Esophagus muscularis mucosa (tissue), 4 donors: Measurements from ENCODE around the gene CYSLTR2. TPM values are rescaled to one million over a fixed set of nuclear protein-coding genes. Genes with fewer than 3 reads are reported as not detected.

ENCODE experiments used
- DNase-seq: peaks from one replicate; pipeline ENCODE4 v3.0.0-alpha.2; 2017; ENCODE audit errors: extremely low spot score
- H3K27ac ChIP-seq, 4 donors: fragments of 200-600 bp; sonication (generic); replicated peaks in 1 of 4; 1 replicate in 3 of 4; 2 replicates in 1 of 4; pipeline ENCODE4 v1.5.1; 2016 to 2019; ENCODE audit warnings: mild to moderate bottlenecking in 1 of 4
- H3K27me3 ChIP-seq, 4 donors: fragments of 200-600 bp; sonication (generic); one replicate each; pipeline versions ENCODE4 v1.5.1 to v1.6.0; 2016 to 2019
- H3K36me3 ChIP-seq, 4 donors: fragments of 200-600 bp; sonication (generic); one replicate each; pipeline ENCODE4 v1.5.1; 2016 to 2019
- H3K4me1 ChIP-seq, 4 donors: fragments of 200-600 bp; sonication (generic); one replicate each; pipeline ENCODE4 v1.5.1; 2016 to 2019
- H3K4me3 ChIP-seq, 4 donors: fragments of 200-600 bp; sonication (generic); 1 replicate in 2 of 4; 2 replicates in 2 of 4; pipeline ENCODE4 v1.5.1; 2016 to 2019; ENCODE audit warnings: mild to moderate bottlenecking in 4 of 4, moderate library complexity in 1 of 4
- H3K9me3 ChIP-seq, 4 donors: fragments of 200-600 bp; sonication (generic); 1 replicate in 3 of 4; 2 replicates in 1 of 4; pipeline ENCODE4 v1.5.1; 2016 to 2019
- EP300 ChIP-seq: sonication (generic); formaldehyde crosslinking; IDR thresholded peaks from one replicate; pipeline ENCODE4 v1.6.1; 2017; ENCODE audit warnings: antibody characterized with exemption
- POLR2A ChIP-seq: fragments of 450-650 bp; IDR thresholded peaks from one replicate; pipeline ENCODE4 v1.6.1; 2017; ENCODE audit warnings: antibody characterized with exemption, moderate library complexity, mild to moderate bottlenecking, low read depth
- POLR2AphosphoS5 ChIP-seq, 2 donors: sonication (generic); formaldehyde crosslinking; IDR thresholded peaks; one replicate each; pipeline ENCODE4 v1.6.1; 2017; ENCODE audit warnings: antibody characterized with exemption in 2 of 2
- WGBS: methylation state at CpG from one replicate; pipeline ENCODE4 v1.1.5; 2018; 5-methylcytosine and 5-hydroxymethylcytosine counted together
- intact Hi-C: fragments of 100-400 bp; cut with DNase I; formaldehyde crosslinking; loops from one replicate; pipeline ENCODE4 v1.15.1; 2023
- total RNA-seq, 4 donors: library from RNA; depleted of rRNA; stranded (reverse); fragments of >200 nt; gene quantifications; one replicate each; pipeline versions ENCODE4 v1.1.0 to v1.2.1, GENCODE V29; 2016
- TF ChIP-seq, protein P1 (sequence below), 3 experiments: fragments of 200-600 bp in 2 of 3; fragments of 450-650 bp in 1 of 3; sonication (generic) in 2 of 3; IDR thresholded peaks; one replicate each; pipeline ENCODE4 v1.5.1; 2017 to 2019; ENCODE audit warnings: antibody characterized with exemption in 3 of 3, mild to moderate bottlenecking in 2 of 3, moderate library complexity in 1 of 3

The CYSLTR2 gene
- total RNA-seq, 4 donors from 2014 or later = 0.83 to 4.2 (median 1.2) TPM

DNA sequence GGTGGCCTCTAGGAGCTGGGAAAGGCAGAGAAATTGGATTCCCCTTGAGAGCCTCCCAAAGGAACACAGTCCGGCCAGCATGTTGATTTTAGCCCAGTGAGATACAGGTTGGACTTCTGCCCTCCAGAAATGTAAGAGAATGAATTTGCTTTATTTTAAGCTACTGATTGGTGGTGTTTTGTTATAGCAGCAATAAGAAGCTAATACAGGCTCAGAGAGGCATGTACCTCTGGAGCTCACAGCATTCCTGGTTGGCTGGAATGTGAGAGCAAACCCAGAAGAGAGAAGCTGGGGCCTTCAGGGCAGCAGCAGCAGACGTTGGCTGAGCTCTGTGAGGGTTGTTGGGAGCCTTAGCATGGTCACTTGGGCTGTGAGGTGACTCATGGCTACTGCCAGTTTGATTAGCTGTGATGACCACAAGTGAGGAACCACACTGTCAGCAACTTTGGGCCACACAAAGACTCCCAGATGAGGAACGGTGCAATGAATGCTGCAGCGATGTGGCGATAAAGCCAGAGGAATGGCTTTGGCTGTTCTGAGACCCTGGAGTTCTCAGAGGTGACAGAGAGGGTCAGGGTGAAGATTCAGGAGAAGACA lies 80.1 kb downstream of the CYSLTR2 start:
- no peak for TF ChIP-seq POLR2AphosphoS5 (IDR thresholded peaks at IDR 0.05)
- TF ChIP-seq EP300 = no peak
- no peak for TF ChIP-seq POLR2A
- TF ChIP-seq, protein P1, sequence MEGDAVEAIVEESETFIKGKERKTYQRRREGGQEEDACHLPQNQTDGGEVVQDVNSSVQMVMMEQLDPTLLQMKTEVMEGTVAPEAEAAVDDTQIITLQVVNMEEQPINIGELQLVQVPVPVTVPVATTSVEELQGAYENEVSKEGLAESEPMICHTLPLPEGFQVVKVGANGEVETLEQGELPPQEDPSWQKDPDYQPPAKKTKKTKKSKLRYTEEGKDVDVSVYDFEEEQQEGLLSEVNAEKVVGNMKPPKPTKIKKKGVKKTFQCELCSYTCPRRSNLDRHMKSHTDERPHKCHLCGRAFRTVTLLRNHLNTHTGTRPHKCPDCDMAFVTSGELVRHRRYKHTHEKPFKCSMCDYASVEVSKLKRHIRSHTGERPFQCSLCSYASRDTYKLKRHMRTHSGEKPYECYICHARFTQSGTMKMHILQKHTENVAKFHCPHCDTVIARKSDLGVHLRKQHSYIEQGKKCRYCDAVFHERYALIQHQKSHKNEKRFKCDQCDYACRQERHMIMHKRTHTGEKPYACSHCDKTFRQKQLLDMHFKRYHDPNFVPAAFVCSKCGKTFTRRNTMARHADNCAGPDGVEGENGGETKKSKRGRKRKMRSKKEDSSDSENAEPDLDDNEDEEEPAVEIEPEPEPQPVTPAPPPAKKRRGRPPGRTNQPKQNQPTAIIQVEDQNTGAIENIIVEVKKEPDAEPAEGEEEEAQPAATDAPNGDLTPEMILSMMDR (IDR thresholded peaks at IDR 0.05) = no peak
- Histone ChIP-seq H3K36me3 (no peaks in the 10 kb centered on the region), H3K27me3 (no peaks in the 10 kb centered on the region), H3K4me1 (peaks cover 0 to 23% (median 10%) of the 10 kb centered on the region in 4 donors), H3K9me3 (no peaks in the 10 kb centered on the region), H3K27ac (no peak overlapping the region), H3K4me3 (no peak overlapping the region)
- WGBS = 86% methylated on average over 5 of the region's 5 CpGs
- no peak for DNase-seq
- intact Hi-C loops = no loop called here

DNA sequence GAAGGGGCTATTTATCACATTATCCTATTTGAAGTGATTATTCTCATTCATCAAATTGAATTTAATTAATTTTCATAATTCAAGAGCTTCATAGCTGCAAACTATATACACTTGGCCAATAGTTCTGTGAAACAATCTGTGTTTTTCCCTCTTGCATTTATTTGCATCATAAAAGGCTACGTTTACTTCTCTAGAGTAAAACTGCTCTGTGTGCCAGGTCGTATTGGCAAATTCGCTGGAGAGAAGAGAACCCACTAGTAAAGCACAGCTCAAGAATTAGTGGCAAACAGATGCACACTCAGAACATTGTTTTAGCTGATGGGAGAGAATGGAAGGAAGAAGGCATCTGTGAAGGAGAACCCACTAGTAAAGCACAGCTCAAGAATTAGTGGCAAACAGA lies 81.8 kb downstream of the CYSLTR2 start:
- intact Hi-C loops = no loop called here
- H3K27ac ChIP-seq = no peak overlapping the region
- H3K36me3 ChIP-seq = no peaks in the 10 kb centered on the region
- H3K4me3 ChIP-seq = no peak overlapping the region
- peaks cover 0 to 26% (median 10%) of the 10 kb centered on the region in 4 donors for H3K4me1 ChIP-seq
- no peaks in the 10 kb centered on the region for H3K9me3 ChIP-seq
- 63% methylated on average over 3 of the region's 3 CpGs for whole genome bisulfite sequencing
- H3K27me3 ChIP-seq = no peaks in the 10 kb centered on the region
- no peak for DNase-seq
- TF ChIP-seq POLR2AphosphoS5 (IDR thresholded peaks at IDR 0.05) = no peak
- TF ChIP-seq POLR2A = no peak
- TF ChIP-seq EP300 = no peak
- TF ChIP-seq, protein P1 (IDR thresholded peaks at IDR 0.05) = no peak

DNA sequence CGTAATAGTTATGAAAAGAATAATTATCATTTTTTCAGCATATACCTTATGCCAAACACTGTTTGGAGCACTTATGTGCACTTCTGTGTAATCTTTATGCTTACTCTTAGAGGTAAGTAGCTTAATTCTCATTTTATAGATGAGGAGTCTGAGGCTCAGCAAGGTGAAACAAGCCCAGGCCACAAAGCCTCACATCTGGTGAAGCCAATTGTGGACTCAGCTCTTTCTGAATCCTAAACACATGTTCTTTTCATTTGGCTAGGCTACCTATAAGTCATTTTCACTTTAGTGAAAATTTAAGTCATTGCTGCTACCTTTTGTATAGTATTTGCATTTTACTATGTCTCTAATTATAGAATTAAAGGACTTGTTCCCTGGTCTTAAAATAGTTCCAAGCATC lies 84.0 kb downstream of the CYSLTR2 start:
- no peaks in the 10 kb centered on the region for H3K27me3 ChIP-seq
- H3K36me3 ChIP-seq = no peaks in the 10 kb centered on the region
- no peak overlapping the region for H3K4me3 ChIP-seq
- H3K4me1 ChIP-seq = peaks cover 0 to 13% (median 6%) of the 10 kb centered on the region in 4 donors
- H3K9me3 ChIP-seq = no peaks in the 10 kb centered on the region
- DNase-seq = no peak
- TF ChIP-seq, protein P1 (IDR thresholded peaks at IDR 0.05) = no peak
- no peak for TF ChIP-seq EP300
- no peak for TF ChIP-seq POLR2AphosphoS5 (IDR thresholded peaks at IDR 0.05)
- no peak for TF ChIP-seq POLR2A
- intact Hi-C loops = no loop called here
- 96% methylated on average over 1 of the region's 1 CpG for whole genome bisulfite sequencing
- H3K27ac ChIP-seq = no peak overlapping the region

DNA sequence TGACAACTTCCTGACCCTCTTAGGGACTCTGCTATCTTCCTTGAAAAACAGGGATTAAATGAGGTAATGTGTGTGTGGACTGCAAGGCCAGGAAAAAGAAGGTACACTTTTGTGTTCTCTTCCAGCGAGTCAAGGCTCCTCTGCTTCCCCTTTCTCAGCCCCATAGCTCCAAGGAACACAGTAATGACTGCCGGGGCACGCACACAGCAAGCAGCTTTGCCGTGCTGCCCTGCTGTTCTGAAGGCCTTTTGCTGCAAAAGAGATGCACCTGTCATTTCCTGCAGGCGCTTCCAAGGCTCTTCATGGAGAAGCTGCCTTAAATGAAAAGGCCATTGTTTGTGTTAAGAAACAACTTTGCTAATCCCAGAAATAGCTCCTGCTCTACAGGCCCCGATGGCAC lies 84.6 kb downstream of the CYSLTR2 start:
- Histone ChIP-seq H3K36me3 (no peaks in the 10 kb centered on the region), H3K4me3 (no peak overlapping the region), H3K4me1 (peaks cover 0 to 13% (median 6%) of the 10 kb centered on the region in 4 donors), H3K27ac (no peak overlapping the region), H3K27me3 (no peaks in the 10 kb centered on the region), H3K9me3 (no peaks in the 10 kb centered on the region)
- intact Hi-C loops = no loop called here
- TF ChIP-seq POLR2AphosphoS5 (IDR thresholded peaks at IDR 0.05) = no peak
- TF ChIP-seq EP300 = no peak
- TF ChIP-seq, protein P1 (IDR thresholded peaks at IDR 0.05) = no peak
- no peak for TF ChIP-seq POLR2A
- DNase-seq = no peak
- WGBS = 40% methylated on average over 5 of the region's 6 CpGs
